NCI-H128 (cell line): ENCODE data around the gene TIPRL.
"Not testable (repeated sequence)": the region's sequence is repeated elsewhere in the genome, so short reads cannot be mapped to it uniquely, and the experiment has no call there.

Source experiments
- DNase-seq: peaks from one replicate; lab custom pipeline; 2025; ENCODE audit not compliant: unreplicated experiment; lab: John Stamatoyannopoulos, UW

Gene TIPRL

DNA sequence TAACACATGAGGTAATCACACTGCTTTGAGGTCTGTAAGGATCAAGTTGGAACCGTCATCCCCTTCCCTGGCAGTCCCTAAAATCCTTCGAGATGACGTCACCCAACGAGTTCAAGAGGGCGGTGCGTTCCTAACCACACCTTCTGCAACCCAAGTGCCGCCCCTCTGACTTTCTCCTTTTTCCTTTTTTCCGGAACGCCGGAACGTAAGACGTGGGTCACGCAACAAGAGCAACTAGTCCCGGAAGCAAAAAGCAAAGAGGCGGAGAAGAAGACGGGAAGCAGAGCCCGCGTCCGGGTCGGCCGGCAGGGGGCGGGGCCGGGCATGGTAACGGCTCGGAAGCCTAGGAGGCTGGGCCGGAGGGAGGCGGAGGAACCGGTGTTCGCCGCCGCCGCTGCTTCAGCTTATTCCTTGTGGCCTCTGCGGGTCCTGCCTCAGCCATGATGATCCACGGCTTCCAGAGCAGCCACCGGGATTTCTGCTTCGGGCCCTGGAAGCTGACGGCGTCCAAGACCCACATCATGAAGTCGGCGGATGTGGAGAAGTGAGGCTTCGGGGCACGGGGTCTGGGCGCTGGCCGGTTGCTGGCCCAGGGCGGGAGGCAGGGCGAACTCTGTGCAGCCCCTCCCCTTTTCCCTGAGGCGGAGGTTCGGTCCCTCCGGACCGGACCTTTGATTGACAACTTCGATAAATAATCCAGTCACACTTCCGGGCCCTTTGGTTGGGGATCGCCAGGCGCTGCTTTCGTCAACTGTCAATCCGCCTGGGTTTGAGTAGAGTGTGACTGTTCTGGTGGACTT, at the start of gene TIPRL:
Gene TIPRL (plus strand): TSS at position 325 of the 800 bp plus-strand sequence. CDS start 116 bp downstream, at position 441.
- DNase-seq: peak; percentile 87

DNA sequence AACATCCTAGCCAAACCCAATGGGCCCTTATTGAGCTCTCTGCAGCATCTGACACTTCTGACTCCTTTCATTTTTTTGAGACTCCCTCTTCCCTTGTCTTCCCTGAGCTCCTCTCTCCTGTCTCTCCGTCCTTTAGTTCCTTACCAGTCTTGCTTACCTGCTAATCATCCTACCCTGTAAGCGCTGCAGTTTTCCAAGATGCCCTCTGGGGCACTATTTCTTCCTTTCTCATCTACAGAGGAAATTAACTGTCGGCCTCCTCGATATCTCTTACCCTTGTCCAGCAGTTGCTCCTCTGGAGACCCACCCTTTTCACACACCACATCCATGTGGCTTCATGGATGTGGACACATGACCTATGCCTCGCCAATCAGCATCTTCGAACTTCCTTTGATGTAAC, 48.8 kb upstream of the TIPRL start:
- DNase-seq: no peak

DNA sequence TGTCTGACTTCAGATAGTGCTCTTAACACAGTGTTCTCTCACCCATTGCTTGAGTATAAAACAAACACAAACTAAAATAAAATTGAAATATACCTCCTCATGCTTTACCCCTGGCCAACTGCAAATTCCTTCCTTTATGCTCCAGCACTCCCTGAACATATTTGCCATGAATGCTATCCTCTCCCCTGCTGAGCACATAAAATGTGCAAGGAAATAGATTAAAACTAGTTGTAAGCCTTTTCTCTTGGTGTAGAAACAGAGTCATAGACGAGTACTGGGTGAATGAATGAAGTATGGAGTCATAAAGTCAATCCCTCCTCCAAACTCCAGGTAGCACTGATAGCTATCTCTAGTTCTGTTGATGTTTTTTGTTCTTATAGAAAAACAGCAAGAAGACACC, 44.6 kb upstream of the TIPRL start:
- no peak for DNase-seq

- no peak for DNase-seq
Measured at GRCh38 chr1:168134642-168135041, 44.1 kb upstream of the TIPRL start.

DNA sequence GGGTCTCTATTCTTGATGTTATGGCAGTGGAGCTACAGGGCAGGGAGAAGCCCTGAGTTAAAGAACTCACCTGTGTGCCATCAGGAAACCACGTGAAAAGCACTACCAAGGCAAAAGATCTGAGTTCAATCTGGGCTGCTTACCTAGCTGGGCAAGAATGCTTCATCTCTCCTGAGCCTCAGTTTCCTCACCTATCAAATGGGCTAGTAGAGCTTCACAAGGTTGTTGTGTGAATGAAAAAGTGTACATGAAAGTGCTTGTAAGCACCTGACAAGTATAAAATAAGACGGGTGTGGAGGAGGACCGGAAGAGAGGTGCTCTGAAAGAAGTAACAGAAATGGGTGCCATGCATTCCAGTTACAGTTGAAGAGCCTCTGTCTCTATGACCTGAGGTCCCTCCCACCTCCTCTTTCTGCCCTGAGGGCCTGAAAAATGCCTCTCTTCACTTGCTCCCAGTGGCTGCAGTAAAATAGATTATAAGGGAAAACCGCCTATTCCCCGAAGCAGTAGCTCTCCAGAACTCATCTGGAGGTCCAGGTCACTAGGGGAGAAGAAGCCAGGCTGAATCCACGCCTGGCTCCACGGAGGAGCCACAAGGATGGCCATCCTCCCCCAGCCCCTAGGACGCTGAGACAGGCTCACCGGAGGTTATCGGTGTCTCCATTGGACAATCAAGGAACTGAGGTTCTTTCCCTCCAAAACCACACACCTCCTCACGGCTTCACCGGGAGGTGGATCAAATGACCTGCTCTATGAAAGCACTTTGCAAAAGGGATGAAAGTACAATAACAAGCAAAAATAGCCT, 43.4 kb upstream of the TIPRL start:
- peak; percentile 27 for DNase-seq

DNA sequence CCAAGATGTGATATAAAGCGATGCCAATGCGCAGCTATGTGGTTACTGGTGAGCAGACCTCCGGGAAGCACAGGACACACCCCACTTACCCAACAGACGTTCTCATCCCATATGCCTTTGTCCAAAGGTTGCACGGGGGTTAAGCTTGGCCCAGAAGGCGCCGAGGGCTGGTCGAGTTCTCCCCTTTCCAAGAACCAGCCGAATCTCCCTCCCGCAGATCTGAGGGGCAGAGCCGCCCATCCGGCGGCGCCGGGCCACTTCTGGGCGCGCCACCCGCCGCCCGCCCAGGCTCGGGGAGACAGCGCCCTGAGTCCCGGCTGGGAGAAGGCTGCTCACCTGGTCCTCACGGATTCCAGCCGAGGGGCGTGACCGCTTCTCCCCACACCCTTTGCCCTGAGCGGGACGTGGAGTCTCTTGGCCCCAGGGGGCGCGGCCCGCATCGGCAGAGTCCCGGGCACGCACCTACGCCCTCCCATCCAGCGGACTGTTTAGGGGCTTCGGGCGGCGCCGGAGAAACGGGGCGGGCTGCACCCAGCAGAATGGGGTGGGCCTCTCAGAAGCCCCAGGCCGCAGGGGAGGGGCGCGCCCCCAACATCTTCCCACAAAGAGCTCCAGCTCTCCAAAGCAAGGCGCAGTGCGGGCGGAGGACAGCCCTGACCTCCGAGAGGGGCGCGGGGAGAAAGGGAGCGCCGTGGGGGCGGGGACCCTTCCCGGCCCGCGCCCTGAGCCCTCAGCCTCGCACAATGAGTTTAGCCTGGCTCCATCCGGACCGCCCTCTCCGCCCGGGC, 42.6 kb upstream of the TIPRL start:
- no peak for DNase-seq

DNA sequence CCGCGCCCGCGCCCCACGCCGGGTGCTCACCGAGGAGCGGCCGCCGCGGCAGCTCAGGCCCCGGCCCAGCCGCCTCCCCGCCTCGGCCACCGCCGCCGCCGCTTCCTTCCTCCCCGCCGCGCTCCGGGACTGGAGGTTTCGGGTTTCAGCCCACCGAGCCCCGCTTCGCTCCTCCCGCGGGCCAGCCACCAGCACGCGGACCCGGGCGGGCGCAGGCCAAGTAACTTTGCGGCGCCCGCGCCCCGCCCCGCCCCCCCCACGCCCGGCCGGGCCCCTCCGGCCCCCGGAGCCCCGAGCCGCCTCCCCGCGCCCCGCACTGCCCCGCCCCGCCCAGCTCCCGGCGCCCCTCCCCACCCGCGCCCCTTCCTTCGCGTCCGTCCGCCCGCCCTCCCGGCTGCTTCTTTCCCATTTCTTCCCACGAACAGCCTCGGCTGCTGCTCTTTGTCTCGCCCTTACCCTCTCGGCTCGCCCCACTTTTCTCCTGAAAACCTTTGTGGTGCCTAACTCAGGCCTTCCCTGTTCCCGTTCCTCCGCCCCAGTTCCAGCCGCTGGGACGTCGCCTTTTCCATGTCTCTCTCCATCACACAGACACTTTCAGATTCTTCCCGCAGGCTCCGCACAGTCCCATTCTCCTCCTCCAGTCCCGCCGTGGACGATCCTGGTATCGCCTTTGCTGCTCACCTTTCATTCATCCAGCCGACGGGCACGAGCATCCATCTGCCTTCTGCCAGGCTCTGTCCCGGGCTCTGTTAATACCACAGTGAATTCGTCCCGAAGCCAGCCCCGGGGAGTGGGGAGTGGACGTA, 41.9 kb upstream of the TIPRL start, which contains the start of gene GPR161:
Gene GPR161 (minus strand): TSS at position 222 of the 806 bp plus-strand sequence. CDS start 32,080 bp downstream, outside the sequence.
- no peak for DNase-seq

DNA sequence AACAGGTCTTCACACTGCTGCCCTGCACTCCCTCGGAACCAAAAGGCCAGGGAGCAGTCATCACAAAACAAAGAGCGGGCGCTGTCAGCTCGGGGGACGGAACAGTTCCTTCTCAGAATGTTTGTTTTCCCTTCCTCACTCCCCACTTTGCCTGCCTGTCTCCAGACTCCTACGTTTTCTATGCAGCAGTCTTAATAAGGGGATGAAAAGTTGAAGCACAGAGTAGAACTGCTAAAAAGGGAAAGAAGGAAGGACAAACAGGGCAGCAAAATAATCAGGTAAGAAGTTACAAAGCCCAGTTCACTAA, 41.3 kb upstream of the TIPRL start:
- DNase-seq: no peak

- DNase-seq: no peak
Measured at GRCh38 chr1:168138134-168138533, 40.6 kb upstream of the TIPRL start.

DNA sequence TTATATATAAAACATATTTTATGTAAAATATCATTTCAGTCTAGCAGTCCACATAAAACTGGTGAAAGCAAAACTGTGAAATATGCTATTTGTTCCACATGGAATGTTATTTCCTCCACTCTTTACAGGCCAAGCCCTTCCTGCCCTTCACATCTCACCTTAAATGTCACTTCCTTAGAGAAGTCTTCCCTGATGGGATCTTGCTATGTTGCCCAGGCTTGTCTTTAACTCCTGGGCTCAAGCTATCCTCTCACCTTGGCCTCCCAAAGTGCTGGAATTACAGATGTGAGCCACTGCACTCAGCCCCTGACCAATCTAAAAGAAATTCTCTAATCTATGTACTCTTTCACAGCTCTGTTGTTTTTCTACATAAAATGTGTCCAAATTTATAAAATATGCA, 39.7 kb upstream of the TIPRL start:
- no peak for DNase-seq

- DNase-seq: no peak
Measured at GRCh38 chr1:168141871-168142385, 36.8 kb upstream of the TIPRL start.

DNA sequence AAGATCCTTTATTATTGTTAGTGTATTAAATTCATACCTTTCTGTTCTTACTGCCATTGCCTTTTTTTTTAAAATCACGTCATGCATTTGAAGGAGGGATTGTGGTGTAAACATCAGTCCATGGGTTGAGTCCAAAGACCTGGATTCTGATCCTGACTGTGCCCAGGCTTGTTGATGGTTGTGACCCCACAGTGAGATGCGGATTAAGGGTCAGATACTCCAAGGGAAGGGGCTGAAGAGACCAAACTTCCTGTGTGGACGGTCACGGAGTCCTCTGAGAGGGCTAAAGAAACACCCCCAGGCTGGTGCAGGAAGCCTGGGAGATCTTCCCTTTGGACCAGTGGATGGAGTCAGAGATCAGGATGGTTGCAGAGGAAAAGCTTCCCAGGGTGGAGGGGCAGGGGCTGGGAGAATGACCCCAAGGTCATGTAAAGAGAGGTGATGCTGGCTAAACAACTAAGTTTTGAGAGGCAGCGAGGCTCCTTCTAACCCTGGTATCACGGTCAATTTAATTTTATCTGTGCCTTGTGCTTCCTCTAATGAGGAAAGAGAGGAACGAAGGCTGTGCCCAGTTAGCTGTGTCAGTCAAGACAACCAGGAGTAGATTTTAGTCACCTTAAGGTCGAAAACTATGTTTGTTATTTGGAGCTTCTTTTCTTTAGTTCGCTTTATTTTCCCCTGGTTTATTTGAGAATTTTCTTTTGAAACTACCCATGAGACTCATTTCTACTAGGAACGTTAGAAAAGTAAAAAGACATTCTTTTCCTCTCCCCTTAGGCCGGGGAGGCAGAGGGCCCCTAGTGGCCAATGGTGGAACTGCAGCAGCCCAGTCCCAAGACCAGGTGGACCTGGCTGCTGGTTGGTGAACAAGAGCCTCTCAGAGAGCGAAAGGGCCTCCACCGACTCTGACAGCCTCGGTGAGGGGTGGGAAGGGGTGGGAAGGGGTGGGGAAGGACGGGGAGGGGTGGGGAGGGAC, 33.3 kb upstream of the TIPRL start:
- DNase-seq: peak; percentile 78

GRCh38 chr1:168146160-168146539, 32.6 kb upstream of the TIPRL start:
- no peak for DNase-seq

GRCh38 chr1:168146626-168147025, 32.1 kb upstream of the TIPRL start:
- DNase-seq: no peak

GRCh38 chr1:168148916-168149315, 29.8 kb upstream of the TIPRL start:
- no peak for DNase-seq

DNA sequence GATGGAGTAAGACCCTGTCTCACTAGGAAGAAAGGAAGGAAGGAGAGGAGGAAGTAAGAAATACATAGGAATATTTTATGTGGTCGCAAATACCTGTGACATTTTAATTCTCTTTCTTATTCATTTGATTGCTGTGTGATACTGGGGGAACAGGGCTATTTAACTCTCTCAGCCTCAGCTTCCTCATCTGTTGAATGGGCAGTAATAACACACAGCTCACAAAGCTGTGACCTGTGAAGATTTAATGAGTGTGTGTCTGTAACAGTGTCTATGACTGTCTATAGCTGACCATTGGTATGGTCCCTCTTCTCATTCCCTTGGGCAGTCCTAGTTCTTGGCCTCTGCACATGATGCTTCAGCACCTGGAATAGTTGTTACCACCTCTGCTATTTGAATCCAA, 28.5 kb upstream of the TIPRL start:
- no peak for DNase-seq

GRCh38 chr1:168151935-168152334, 26.8 kb upstream of the TIPRL start:
- DNase-seq: no peak

DNA sequence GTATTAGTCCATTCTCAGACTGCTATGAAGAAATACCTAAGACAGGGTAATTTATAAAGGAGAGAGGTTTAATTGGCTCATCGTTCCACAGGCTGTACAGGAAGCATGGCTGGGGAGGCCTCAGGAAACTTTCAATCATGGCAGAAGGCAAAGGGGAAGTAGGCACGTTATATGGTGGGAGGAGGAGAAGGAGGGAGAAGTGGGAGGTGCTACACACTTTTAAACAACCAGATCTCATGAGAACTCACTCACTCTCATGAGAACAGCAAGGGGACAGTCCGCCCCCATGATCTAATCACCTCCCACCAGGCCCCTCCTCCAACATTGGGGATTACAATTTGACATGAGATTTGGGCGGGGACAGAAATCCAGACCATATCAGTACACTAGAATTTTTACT, 24.1 kb upstream of the TIPRL start:
- not testable (repeated sequence) for DNase-seq

DNA sequence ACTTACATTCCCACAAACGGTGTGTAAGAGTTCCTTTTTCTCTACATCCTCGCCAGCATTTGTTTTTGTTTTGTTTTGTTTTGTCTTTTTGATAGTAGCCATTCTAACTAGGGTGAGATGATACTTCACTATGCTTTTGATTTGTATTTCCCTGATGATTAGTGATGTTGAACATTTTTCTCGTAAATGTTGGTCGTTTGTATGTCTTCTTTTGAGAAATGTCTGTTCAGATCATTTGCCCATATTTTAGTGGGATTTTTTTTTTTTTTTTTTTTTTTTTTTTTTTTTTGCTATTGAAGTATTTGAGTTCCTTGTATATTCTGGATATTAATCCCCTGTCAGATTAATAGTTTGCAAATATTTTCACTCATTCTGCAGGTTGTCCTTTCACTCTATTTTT, 22.9 kb upstream of the TIPRL start:
- DNase-seq: no peak
